GM19351 (cell line): ENCODE data around the gene HOXB4.

ENCODE experiments used
- ATAC-seq: cut with Tn5 transposase; IDR thresholded peaks from one replicate; pipeline ENCODE4 v1.9.1; 2021; ENCODE audit warnings: mild to moderate bottlenecking, moderate library complexity; ENCODE audit not compliant: unreplicated experiment

The HOXB4 gene

GRCh38 chr17:48561884-48562810, 16.0 kb downstream of the HOXB4 start:
- no peak for ATAC-seq

- no peak for ATAC-seq
These were observed 18.0 kb downstream of the HOXB4 start for GRCh38 chr17:48559840-48560817.

DNA sequence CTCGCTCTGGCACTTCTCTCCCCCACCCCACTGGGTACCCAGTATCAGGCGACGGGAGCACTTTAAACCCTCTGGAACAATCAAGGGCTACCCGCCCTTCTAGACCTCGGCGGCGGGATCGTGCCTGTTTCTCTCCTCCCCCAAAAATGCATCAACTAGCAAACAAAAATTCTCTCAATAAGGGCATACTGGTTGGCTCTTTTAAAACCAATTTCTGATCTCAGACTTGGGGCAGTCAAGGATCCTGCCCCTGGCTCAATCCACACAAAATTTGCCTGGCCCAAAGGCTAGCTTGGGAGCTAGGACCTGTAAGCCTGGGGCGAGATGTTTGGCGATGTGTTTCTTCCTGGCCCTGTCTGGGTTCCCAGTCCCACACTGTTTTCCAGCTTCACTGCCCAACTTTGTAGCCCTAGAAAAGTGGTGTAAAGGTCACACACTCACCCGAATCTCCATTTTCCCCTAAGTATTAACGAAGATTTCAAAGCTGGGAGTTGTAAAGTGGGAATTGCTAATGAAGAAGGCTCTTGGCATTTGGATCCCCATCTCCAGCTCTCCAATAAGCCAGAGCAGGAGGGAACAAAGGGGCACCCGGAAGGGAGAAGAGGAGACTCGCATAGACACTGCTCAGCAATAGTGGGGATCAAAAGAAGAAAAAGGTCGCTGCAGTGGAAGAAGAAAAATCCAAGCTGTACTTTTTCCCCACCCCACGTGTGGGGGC, 18.9 kb downstream of the HOXB4 start:
- ATAC-seq, result no peak

- ATAC-seq, result no peak
These were observed 19.4 kb downstream of the HOXB4 start for GRCh38 chr17:48558831-48559121.

GRCh38 chr17:48558057-48558830, 19.9 kb downstream of the HOXB4 start:
- no peak for ATAC-seq

- ATAC-seq, result no peak
These were observed 21.4 kb downstream of the HOXB4 start for GRCh38 chr17:48556576-48557401.

DNA sequence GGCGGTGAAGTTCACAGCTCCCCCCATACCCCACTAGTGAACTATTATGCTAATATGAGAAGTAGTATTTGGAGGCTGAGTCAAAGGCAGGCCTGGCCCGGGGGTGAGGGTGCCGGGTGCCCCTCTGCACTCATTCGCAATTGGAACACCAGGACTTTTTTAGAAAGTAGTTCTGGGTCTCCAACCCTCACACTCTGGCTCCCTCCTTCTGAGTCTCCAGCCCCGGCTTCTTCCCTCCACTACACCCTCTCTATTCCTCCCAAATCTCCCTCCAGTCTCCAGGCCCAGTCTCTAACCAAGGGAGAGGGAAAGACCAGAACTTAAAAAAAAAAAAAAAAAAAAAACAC, 21.9 kb downstream of the HOXB4 start:
- no peak for ATAC-seq

GRCh38 chr17:48555258-48556228, 22.6 kb downstream of the HOXB4 start:
- no peak for ATAC-seq

GRCh38 chr17:48554412-48555257, 23.5 kb downstream of the HOXB4 start:
- no peak for ATAC-seq

DNA sequence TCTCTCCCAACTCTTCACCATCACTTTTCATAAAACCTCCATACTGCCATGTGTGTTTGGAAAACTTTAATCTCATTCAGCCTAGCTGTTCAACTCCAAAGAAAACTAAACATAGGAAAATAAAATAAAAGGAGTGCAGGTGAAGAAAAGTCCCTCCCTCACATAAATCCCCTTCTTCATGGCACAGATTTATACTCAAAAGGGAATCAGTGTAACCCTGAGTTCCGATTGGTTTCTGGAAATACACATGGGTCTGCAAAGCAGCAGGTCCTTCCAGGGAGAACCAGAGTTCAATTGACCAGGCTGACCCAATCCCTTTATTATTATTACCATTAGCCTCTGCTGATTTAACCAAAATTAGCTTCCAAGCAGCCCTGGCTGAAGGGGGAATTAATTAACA, 24.3 kb downstream of the HOXB4 start:
- no peak for ATAC-seq

GRCh38 chr17:48553190-48553547, 25.0 kb downstream of the HOXB4 start:
- no peak for ATAC-seq

GRCh38 chr17:48552466-48553189, 25.5 kb downstream of the HOXB4 start:
- ATAC-seq, result no peak

- ATAC-seq, result no peak
These were observed 26.3 kb downstream of the HOXB4 start for GRCh38 chr17:48551596-48552465.

DNA sequence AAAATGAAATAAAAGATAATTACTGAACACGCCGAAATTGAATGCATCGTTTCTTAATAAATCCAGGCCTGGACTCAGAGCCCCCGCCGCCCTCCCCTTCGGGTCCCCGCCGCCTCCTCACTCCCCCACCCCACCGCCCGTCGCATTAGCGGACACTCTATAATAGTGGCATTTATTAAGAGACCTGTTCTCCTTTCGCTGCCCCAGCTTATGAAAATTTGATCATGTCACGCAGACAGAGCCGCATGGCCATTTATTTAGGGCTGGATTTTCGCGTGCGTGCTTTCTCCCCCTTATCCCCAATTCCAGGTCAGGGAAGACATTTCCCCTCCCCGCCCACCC, 27.0 kb downstream of the HOXB4 start:
- ATAC-seq, result no peak

GRCh38 chr17:48550502-48551213, 27.5 kb downstream of the HOXB4 start:
- no peak for ATAC-seq
